Endothelial cell of umbilical vein (primary cell): ENCODE results near the gene SEC31A. TPM values are rescaled to one million over a fixed set of nuclear protein-coding genes. Genes with fewer than 3 reads are reported as not detected.
"Not testable (repeated sequence)": the region's sequence is repeated elsewhere in the genome, so short reads cannot be mapped to it uniquely, and the experiment has no call there.

Experiments
- BruUV-seq: library from RNA; stranded (reverse); fragments of 400-500 nt; replicated peaks from 2 replicates; lab custom pipeline; 2021; lab: Mats Ljungman, UMichigan
- CTCF ChIA-PET: fragments of 300-600, 350-600 bp; sonication (Branson Sonifier 250); formaldehyde crosslinking; loops from one replicate; lab custom pipeline; 2021; ENCODE audit warnings: antibody characterized with exemption, inconsistent platforms; lab: Charles Lee
- POLR2A ChIA-PET: fragments of 300-600, 350-600 bp; sonication (Branson Sonifier 250); formaldehyde crosslinking; loops from one replicate; lab custom pipeline; 2021; ENCODE audit warnings: antibody characterized with exemption, inconsistent platforms; lab: Charles Lee
- DNase-seq: peaks from one replicate; pipeline ENCODE4 v3.0.0-alpha.2; 2011; ENCODE audit warnings: low read depth, low spot score
- FAIRE-seq: peaks from 2 replicates; lab custom pipeline; 2011; peaks lifted over from hg19 to GRCh38; lab: Jason Lieb, UNC
- H2AFZ ChIP-seq: 2 replicates; pipeline ENCODE4 v1.6.0; 2012; ENCODE audit warnings: low read depth, low read length, control low read depth, inconsistent platforms
- H3K27ac ChIP-seq: 2 replicates; pipeline ENCODE4 v1.5.1; 2011; ENCODE audit warnings: low read depth, mild to moderate bottlenecking, control low read depth, low read length, moderate library complexity; ENCODE audit not compliant: insufficient read depth
- H3K27me3 ChIP-seq, 2 experiments: 2 replicates each; pipeline versions ENCODE4 v1.6.0 to v1.6.1; 2011; ENCODE audit warnings: low read length in 2 of 2, mixed read lengths in 1 of 2; ENCODE audit not compliant: control insufficient read depth in 2 of 2, insufficient read depth in 2 of 2
- H3K36me3 ChIP-seq, 2 experiments: 2 replicates in 1 of 2; 3 replicates in 1 of 2; pipeline ENCODE4 v1.5.1; 2011; ENCODE audit warnings: low read length in 2 of 2, mild to moderate bottlenecking in 1 of 2, moderate library complexity in 1 of 2; ENCODE audit not compliant: control insufficient read depth in 2 of 2, insufficient read depth in 2 of 2; ENCODE audit errors: extremely low read depth in 1 of 2
- H3K4me1 ChIP-seq: 3 replicates; pipeline ENCODE4 v1.5.1; 2011; ENCODE audit warnings: mild to moderate bottlenecking, low read length; ENCODE audit not compliant: control insufficient read depth, insufficient read depth; ENCODE audit errors: extremely low read depth
- H3K4me2 ChIP-seq: 2 replicates; pipeline ENCODE4 v1.6.1; 2011; ENCODE audit warnings: low read length, control low read depth, mixed read lengths; ENCODE audit not compliant: insufficient read depth
- H3K4me3 ChIP-seq, 3 experiments: fragments of 200-600 bp in 1 of 3; sonication (generic), shearing (Covaris generic) in 1 of 3; replicated peaks in 1 of 3; 2 replicates each; pipeline ENCODE4 v1.5.1; 2011 to 2016; ENCODE audit warnings: control low read depth in 3 of 3, low read length in 3 of 3, mild to moderate bottlenecking in 2 of 3, inconsistent platforms in 1 of 3, low read depth in 1 of 3, moderate library complexity in 1 of 3; ENCODE audit not compliant: insufficient read depth in 1 of 3
- H3K79me2 ChIP-seq: 2 replicates; pipeline ENCODE4 v1.6.0; 2012; ENCODE audit warnings: low read length, inconsistent platforms; ENCODE audit not compliant: control insufficient read depth, insufficient read depth
- H3K9ac ChIP-seq: replicated peaks from 2 replicates; pipeline ENCODE3; 2011; ENCODE audit warnings: low read length, control low read depth; ENCODE audit not compliant: insufficient read depth; ENCODE audit errors: extremely low read depth
- H3K9me1 ChIP-seq: replicated peaks from 3 replicates; pipeline ENCODE4 v1.6.0; 2011; ENCODE audit warnings: mild to moderate bottlenecking, low read length; ENCODE audit not compliant: control insufficient read depth, insufficient read depth; ENCODE audit errors: extremely low read depth
- H3K9me3 ChIP-seq: replicated peaks from 2 replicates; pipeline ENCODE4 v1.5.1; 2012; ENCODE audit warnings: low read length, inconsistent platforms; ENCODE audit not compliant: control insufficient read depth, insufficient read depth
- H4K20me1 ChIP-seq: replicated peaks from 2 replicates; pipeline ENCODE3; 2011; ENCODE audit warnings: mild to moderate bottlenecking, low read length; ENCODE audit not compliant: control insufficient read depth, insufficient read depth; ENCODE audit errors: extremely low read depth
- EZH2 ChIP-seq: IDR thresholded peaks from 2 replicates; pipeline ENCODE4 v1.6.1; 2012; ENCODE audit warnings: borderline replicate concordance, low read depth, mild to moderate bottlenecking, moderate library complexity, low read length, inconsistent platforms; ENCODE audit not compliant: severe bottlenecking
- FOS ChIP-seq: IDR thresholded peaks from 2 replicates; pipeline ENCODE4 v1.6.1; 2011; ENCODE audit warnings: mild to moderate bottlenecking, low read length, moderate library complexity, borderline replicate concordance; ENCODE audit not compliant: insufficient read depth
- GATA2 ChIP-seq: IDR thresholded peaks from 2 replicates; pipeline ENCODE4 v1.7.0; 2011; ENCODE audit warnings: low read depth, mild to moderate bottlenecking, moderate library complexity, mixed read lengths, low read length; ENCODE audit not compliant: insufficient read length, insufficient read depth
- JUN ChIP-seq: IDR thresholded peaks from 2 replicates; pipeline ENCODE4 v1.6.1; 2011; ENCODE audit warnings: borderline replicate concordance, low read depth; ENCODE audit not compliant: insufficient read length, insufficient read depth
- MYC ChIP-seq: IDR thresholded peaks from one replicate; pipeline ENCODE4 v1.6.1; 2011; ENCODE audit warnings: mild to moderate bottlenecking, low read depth, low read length
- POLR2A ChIP-seq: IDR thresholded peaks from 2 replicates; pipeline ENCODE4 v1.6.1; 2012; ENCODE audit warnings: low read depth, mild to moderate bottlenecking, control low read depth, low read length
- POLR2AphosphoS5 ChIP-seq: IDR thresholded peaks from 2 replicates; pipeline ENCODE4 v1.6.1; 2012; ENCODE audit warnings: low read depth, mild to moderate bottlenecking, control low read depth, low read length, moderate library complexity; ENCODE audit not compliant: insufficient read depth
- dilution Hi-C: fragments of 300-500 bp; cut with MboI; formaldehyde crosslinking; loops from one replicate; pipeline ENCODE4 v1.15.0; 2019; ENCODE audit warnings: low sequenced_read_pairs; ENCODE audit not compliant: extremely low pct_ligation_motif_present
- intact Hi-C: fragments of 100-400 bp; cut with micrococcal nuclease; formaldehyde crosslinking; loops from one replicate; pipeline ENCODE4 v1.10.0; 2022
- polyA plus RNA-seq, 4 experiments: library from polyadenylated mRNA; depleted of rRNA in 3 of 4; stranded (reverse) in 3 of 4; unstranded in 1 of 4; fragments of >200 nt; gene quantifications; 2 replicates each; pipeline versions ENCODE4 v1.2.1 to v1.2.3, GENCODE V29; 2011 to 2012; ENCODE audit warnings: missing spikeins in 1 of 4
- total RNA-seq: library from RNA; stranded (reverse); gene quantifications from 2 replicates; pipeline ENCODE4 v1.2.3, GENCODE V29; 2021
- TF ChIP-seq, protein P1 (sequence below): IDR thresholded peaks from 2 replicates; pipeline ENCODE4 v1.6.1; 2011; ENCODE audit not compliant: insufficient read depth, insufficient read length
- TF ChIP-seq, protein P2 (sequence below), 2 donors: IDR thresholded peaks; 1 replicate in 1 of 2; 2 replicates in 1 of 2; pipeline ENCODE4 v1.5.1; 2011; ENCODE audit warnings: low read length in 2 of 2, mild to moderate bottlenecking in 2 of 2, moderate library complexity in 2 of 2, control low read depth in 1 of 2, inconsistent platforms in 1 of 2, low read depth in 1 of 2; ENCODE audit not compliant: insufficient read depth in 1 of 2; ENCODE audit errors: extremely low read depth in 1 of 2

The SEC31A gene
- total and polyA plus RNA-seq, 2 donors (not counting 3 experiments of a cell fraction or from before 2014, with no cell fraction given), result 226 to 301 TPM

DNA sequence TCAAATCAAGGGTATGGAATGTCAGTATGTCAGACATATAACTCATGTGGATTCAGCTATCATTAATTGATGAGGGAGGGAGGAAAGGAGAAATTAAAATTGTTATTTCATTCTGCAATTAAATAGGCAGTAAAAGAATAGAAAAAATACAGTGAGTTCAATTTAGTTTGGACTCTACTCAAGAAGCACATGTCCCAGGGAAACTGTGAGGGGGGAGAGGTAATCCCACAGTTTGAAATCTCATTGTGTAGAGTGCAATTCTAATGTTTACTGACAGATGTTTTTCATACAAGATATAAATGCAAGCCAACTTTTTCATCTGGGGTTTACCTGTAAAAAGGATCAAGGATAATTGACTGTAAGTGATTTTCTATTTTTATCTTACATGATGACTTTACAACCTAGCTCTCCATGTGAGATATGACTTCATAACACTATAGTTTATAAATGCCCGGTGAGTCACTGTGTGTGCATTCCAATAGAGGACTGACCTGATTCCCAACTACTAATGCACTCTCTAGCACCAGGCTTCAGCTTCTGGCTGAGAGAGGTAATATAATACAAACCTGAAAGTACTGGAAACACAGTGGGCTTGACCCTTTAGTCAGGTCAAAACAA, 57.1 kb downstream of the SEC31A start:
- H3K9ac ChIP-seq, result no peak overlapping the region
- BruUV-seq, result no TSS peak
- DNase-seq (peak; percentile 74), FAIRE-seq (peak; percentile 28)
- H3K79me2 ChIP-seq, result peaks cover 4% of the 10 kb centered on the region
- H3K4me3 ChIP-seq, result no peak overlapping the region
- dilution Hi-C loops, result no loop called here
- TF ChIP-seq POLR2AphosphoS5, result no peak
- TF ChIP-seq, protein P1, sequence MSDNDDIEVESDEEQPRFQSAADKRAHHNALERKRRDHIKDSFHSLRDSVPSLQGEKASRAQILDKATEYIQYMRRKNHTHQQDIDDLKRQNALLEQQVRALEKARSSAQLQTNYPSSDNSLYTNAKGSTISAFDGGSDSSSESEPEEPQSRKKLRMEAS, result no peak
- no peak for TF ChIP-seq EZH2
- TF ChIP-seq MYC, result no peak
- peak; percentile 57 for TF ChIP-seq FOS
- TF ChIP-seq POLR2A, result no peak
- TF ChIP-seq, protein P2, sequence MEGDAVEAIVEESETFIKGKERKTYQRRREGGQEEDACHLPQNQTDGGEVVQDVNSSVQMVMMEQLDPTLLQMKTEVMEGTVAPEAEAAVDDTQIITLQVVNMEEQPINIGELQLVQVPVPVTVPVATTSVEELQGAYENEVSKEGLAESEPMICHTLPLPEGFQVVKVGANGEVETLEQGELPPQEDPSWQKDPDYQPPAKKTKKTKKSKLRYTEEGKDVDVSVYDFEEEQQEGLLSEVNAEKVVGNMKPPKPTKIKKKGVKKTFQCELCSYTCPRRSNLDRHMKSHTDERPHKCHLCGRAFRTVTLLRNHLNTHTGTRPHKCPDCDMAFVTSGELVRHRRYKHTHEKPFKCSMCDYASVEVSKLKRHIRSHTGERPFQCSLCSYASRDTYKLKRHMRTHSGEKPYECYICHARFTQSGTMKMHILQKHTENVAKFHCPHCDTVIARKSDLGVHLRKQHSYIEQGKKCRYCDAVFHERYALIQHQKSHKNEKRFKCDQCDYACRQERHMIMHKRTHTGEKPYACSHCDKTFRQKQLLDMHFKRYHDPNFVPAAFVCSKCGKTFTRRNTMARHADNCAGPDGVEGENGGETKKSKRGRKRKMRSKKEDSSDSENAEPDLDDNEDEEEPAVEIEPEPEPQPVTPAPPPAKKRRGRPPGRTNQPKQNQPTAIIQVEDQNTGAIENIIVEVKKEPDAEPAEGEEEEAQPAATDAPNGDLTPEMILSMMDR (IDR thresholded peaks at IDR 0.05; ENCODE audit: extremely low read depth in 1 of 2, insufficient read depth in 1 of 2, low read depth in 1 of 2, low read length in 2 of 2), result no peak
- peak; percentile 81 for TF ChIP-seq JUN
- no peak for TF ChIP-seq GATA2
- ChIA-PET CTCF (interaction anchor here (0.6 to 1.3 kb wide), 6 partner anchors 9 to 371 kb away, joined by 3 to 10 read pairs (median 3); partner anchors contain the start of gene SCD5), POLR2A (no interaction called here)
- no peaks in the 10 kb centered on the region for H3K9me3 ChIP-seq
- H3K36me3 ChIP-seq, result peaks cover 8 to 13% of the 10 kb centered on the region in 2 experiments
- peaks cover 12% of the 10 kb centered on the region for H3K4me1 ChIP-seq
- H3K9me1 ChIP-seq, result no peaks in the 10 kb centered on the region
- no peaks in the 10 kb centered on the region for H3K27me3 ChIP-seq
- H3K4me2 ChIP-seq, result no peak overlapping the region
- peak overlapping the region; percentile 23 for H3K27ac ChIP-seq
- H4K20me1 ChIP-seq, result no peaks in the 10 kb centered on the region
- intact Hi-C loops, result no loop called here
- no peak overlapping the region for H2AFZ ChIP-seq

DNA sequence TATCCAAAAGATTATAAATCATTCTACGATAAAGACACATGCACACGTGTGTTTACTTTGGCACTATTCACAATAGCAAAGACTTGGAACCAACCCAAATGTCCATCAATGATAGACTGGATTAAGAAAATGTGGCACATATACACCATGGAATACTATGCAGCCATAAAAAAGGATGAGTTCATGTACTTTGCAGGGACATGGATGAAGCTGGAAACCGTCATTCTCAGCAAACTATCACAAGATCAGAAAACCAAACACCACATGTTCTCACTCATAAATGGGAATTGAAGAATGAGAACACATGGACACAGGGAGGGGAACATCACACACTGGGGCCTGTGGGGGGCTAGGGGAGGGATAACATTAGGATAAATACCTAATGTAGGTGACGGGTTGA, 57.9 kb downstream of the SEC31A start:
- dilution Hi-C loops, H3K4me3 ChIP-seq, DNase-seq, H3K27ac ChIP-seq, H3K9me1 ChIP-seq, CTCF ChIA-PET, H3K4me2 ChIP-seq, BruUV-seq, H3K9me3 ChIP-seq, H4K20me1 ChIP-seq, FAIRE-seq, POLR2A ChIA-PET, intact Hi-C loops, H3K9ac ChIP-seq, H3K27me3 ChIP-seq, H2AFZ ChIP-seq, H3K79me2 ChIP-seq: not testable (repeated sequence)
- peaks cover 6 to 11% of the 10 kb centered on the region in 2 experiments for H3K36me3 ChIP-seq
- H3K4me1 ChIP-seq, result peaks cover 12% of the 10 kb centered on the region
